Neuronal stem cell (in vitro differentiated cells): ENCODE results near the gene SVIL.

ENCODE experiments used
- DNase-seq: peaks from one replicate; pipeline ENCODE4 v3.0.0-alpha.2; 2013; ENCODE audit warnings: low spot score
- H2AFZ ChIP-seq: one replicate; pipeline ENCODE4 v1.6.1; 2013; ENCODE audit warnings: mild to moderate bottlenecking, low read length, inconsistent platforms
- H2AK5ac ChIP-seq: 2 replicates; pipeline ENCODE4 v1.6.1; 2013; ENCODE audit warnings: low read depth, mild to moderate bottlenecking, inconsistent platforms, low read length, moderate library complexity, mixed read lengths
- H2BK120ac ChIP-seq: 2 replicates; pipeline ENCODE4 v1.6.1; 2013; ENCODE audit warnings: low read depth, mild to moderate bottlenecking, inconsistent platforms, low read length, moderate library complexity, mixed read lengths
- H2BK12ac ChIP-seq: one replicate; pipeline ENCODE4 v1.6.1; 2013; ENCODE audit warnings: low read length, inconsistent platforms
- H2BK15ac ChIP-seq: 2 replicates; pipeline ENCODE4 v1.6.1; 2013; ENCODE audit warnings: mild to moderate bottlenecking, low read length, inconsistent platforms, mixed read lengths
- H2BK5ac ChIP-seq: one replicate; pipeline ENCODE4 v1.6.1; 2013; ENCODE audit warnings: inconsistent platforms, mild to moderate bottlenecking, low read length, moderate library complexity
- H3K14ac ChIP-seq: one replicate; pipeline ENCODE4 v1.6.1; 2013; ENCODE audit warnings: low read length, inconsistent platforms
- H3K18ac ChIP-seq: 2 replicates; pipeline ENCODE4 v1.6.1; 2013; ENCODE audit warnings: low read length, inconsistent platforms
- H3K23ac ChIP-seq: 2 replicates; pipeline ENCODE4 v1.6.1; 2013; ENCODE audit warnings: low read depth, mild to moderate bottlenecking, mixed read lengths, low read length, inconsistent platforms; ENCODE audit not compliant: poor library complexity
- H3K27ac ChIP-seq: replicated peaks from 3 replicates; pipeline ENCODE4 v1.5.1; 2013; ENCODE audit warnings: low read length, inconsistent platforms
- H3K27me3 ChIP-seq, 3 experiments: 2 replicates each; pipeline ENCODE4 v1.6.1; 2013; ENCODE audit warnings: low read length in 3 of 3, mild to moderate bottlenecking in 2 of 3, inconsistent platforms in 1 of 3, low read depth in 1 of 3, mixed read lengths in 1 of 3, moderate library complexity in 1 of 3; ENCODE audit not compliant: control insufficient read depth in 3 of 3, insufficient read depth in 3 of 3
- H3K36me3 ChIP-seq, 2 donors: replicated peaks in 1 of 2; 2 replicates each; pipeline ENCODE4 v1.6.1; 2013; ENCODE audit warnings: low read length in 2 of 2; ENCODE audit not compliant: control insufficient read depth in 2 of 2, insufficient read depth in 2 of 2
- H3K4ac ChIP-seq: 2 replicates; pipeline ENCODE4 v1.6.1; 2013; ENCODE audit warnings: inconsistent platforms, mild to moderate bottlenecking, low read length, moderate library complexity
- H3K4me1 ChIP-seq, 2 donors: 1 replicate in 1 of 2; 2 replicates in 1 of 2; pipeline ENCODE4 v1.6.1; 2013; ENCODE audit warnings: low read length in 2 of 2, low read depth in 1 of 2; ENCODE audit not compliant: control insufficient read depth in 2 of 2, insufficient read depth in 1 of 2
- H3K4me2 ChIP-seq: one replicate; pipeline ENCODE4 v1.6.1; 2013; ENCODE audit warnings: mild to moderate bottlenecking, low read length, inconsistent platforms; ENCODE audit not compliant: insufficient read depth, poor library complexity, severe bottlenecking
- H3K4me3 ChIP-seq, 2 donors: 2 replicates each; pipeline ENCODE4 v1.5.1; 2013; ENCODE audit warnings: low read length in 2 of 2, mild to moderate bottlenecking in 2 of 2, inconsistent platforms in 1 of 2, moderate library complexity in 1 of 2
- H3K79me1 ChIP-seq: one replicate; pipeline ENCODE4 v1.6.1; 2013; ENCODE audit warnings: low read depth, mild to moderate bottlenecking, inconsistent platforms, low read length, moderate library complexity
- H3K9ac ChIP-seq: one replicate; pipeline ENCODE4 v1.6.1; 2013; ENCODE audit warnings: mild to moderate bottlenecking, low read depth, low read length, inconsistent platforms; ENCODE audit not compliant: poor library complexity
- H3K9me3 ChIP-seq, 2 donors: replicated peaks in 1 of 2; 2 replicates each; pipeline versions ENCODE3 to v1.6.1; 2013; ENCODE audit warnings: low read length in 2 of 2, mild to moderate bottlenecking in 2 of 2, inconsistent platforms in 1 of 2, low read depth in 1 of 2, mixed read lengths in 1 of 2, moderate library complexity in 1 of 2; ENCODE audit not compliant: control insufficient read depth in 2 of 2, insufficient read depth in 1 of 2
- H4K8ac ChIP-seq: one replicate; pipeline ENCODE4 v1.6.1; 2013; ENCODE audit warnings: low read depth, mild to moderate bottlenecking, inconsistent platforms, low read length, moderate library complexity
- H4K91ac ChIP-seq: one replicate; pipeline ENCODE4 v1.6.1; 2013; ENCODE audit warnings: low read length, low read depth, mild to moderate bottlenecking, inconsistent platforms; ENCODE audit not compliant: poor library complexity
- WGBS, 2 donors: extraction: QIAGEN DNeasy Blood & Tissue Kit; methylation state at CpG; one replicate each; pipeline ENCODE4 v1.1.7; 2013; ENCODE audit warnings: missing lambda C conversion rate in 2 of 2, mixed read lengths in 1 of 2; ENCODE audit not compliant: insufficient read length in 2 of 2, insufficient replicate concordance in 1 of 2; ENCODE audit errors: extremely low coverage in 2 of 2; 5-methylcytosine and 5-hydroxymethylcytosine counted together

SVIL gene

DNA sequence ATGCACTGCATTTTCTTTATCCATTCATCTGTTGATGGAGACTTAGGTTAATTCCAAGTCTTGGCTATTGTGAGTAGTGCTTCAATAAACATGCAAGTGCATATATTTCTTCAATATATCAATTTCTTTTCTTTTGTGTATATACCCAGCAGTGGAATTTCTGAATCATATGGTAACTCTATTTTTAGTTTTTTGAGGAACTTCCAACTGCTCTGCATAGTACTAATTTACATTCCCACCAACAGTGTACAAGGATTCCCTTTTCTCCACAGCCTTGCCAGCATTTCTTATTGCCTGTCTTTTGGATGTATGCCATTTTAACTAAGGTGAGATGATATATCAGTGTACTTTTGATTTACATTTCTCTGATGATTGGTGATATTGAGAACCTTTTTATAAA, 200.7 kb downstream of the SVIL start:
- Histone ChIP-seq H4K8ac (no peak overlapping the region), H3K4me1 (no peaks in the 10 kb centered on the region), H3K4ac (no peak overlapping the region), H3K4me3 (no peak overlapping the region), H2BK120ac (no peak overlapping the region), H3K79me1 (no peaks in the 10 kb centered on the region), H3K9ac (no peak overlapping the region), H3K27ac (no peak overlapping the region), H2BK15ac (no peak overlapping the region), H3K27me3 (peaks cover 0 to 4% (median 0%) of the 10 kb centered on the region in 3 experiments), H3K14ac (no peak overlapping the region), H2BK5ac (no peak overlapping the region), H3K36me3 (no peaks in the 10 kb centered on the region), H3K9me3 (peaks cover 2 to 4% of the 10 kb centered on the region in 2 donors), H4K91ac (no peak overlapping the region), H3K23ac (no peak overlapping the region), H3K18ac (no peak overlapping the region), H3K4me2 (no peak overlapping the region), H2AK5ac (no peak overlapping the region), H2AFZ (no peak overlapping the region), H2BK12ac (no peak overlapping the region)
- DNase-seq = no peak

DNA sequence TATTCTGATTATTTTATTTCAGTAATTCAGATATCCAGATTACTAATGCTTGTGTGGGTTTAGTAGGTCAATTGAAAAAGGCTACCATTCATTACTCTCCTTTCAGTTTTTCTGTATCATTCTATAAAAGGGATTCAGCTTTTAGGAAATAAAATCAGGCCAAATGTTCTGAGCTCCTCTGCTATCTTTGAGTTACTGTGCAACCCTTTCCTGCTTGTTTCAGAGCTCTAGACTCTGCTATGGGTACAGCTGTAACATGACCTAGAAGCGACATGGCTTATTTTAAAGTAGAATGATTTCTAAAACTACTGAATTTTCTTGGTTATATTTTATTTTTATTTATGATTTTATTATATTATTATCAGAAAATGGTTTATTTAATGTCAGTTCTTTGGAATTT, 203.1 kb downstream of the SVIL start:
- H3K27ac ChIP-seq = no peak overlapping the region
- no peak overlapping the region for H3K4me3 ChIP-seq
- no peak overlapping the region for H2BK12ac ChIP-seq
- no peaks in the 10 kb centered on the region for H3K36me3 ChIP-seq
- no peak overlapping the region for H3K4ac ChIP-seq
- no peak overlapping the region for H3K23ac ChIP-seq
- H3K79me1 ChIP-seq = no peaks in the 10 kb centered on the region
- no peak overlapping the region for H2AFZ ChIP-seq
- no peak overlapping the region for H3K18ac ChIP-seq
- no peak overlapping the region for H2BK5ac ChIP-seq
- no peak overlapping the region for H2AK5ac ChIP-seq
- H3K27me3 ChIP-seq = peaks cover 0 to 4% (median 0%) of the 10 kb centered on the region in 3 experiments
- no peak overlapping the region for H2BK15ac ChIP-seq
- H4K8ac ChIP-seq = no peak overlapping the region
- H3K4me2 ChIP-seq = no peak overlapping the region
- DNase-seq = no peak
- H3K9me3 ChIP-seq = no peaks in the 10 kb centered on the region
- no peak overlapping the region for H2BK120ac ChIP-seq
- H3K4me1 ChIP-seq = no peaks in the 10 kb centered on the region
- no peak overlapping the region for H3K9ac ChIP-seq
- H3K14ac ChIP-seq = no peak overlapping the region
- no CpG with 5 or more reads among the region's 1 CpG for WGBS, 2 donors
- H4K91ac ChIP-seq = no peak overlapping the region

DNA sequence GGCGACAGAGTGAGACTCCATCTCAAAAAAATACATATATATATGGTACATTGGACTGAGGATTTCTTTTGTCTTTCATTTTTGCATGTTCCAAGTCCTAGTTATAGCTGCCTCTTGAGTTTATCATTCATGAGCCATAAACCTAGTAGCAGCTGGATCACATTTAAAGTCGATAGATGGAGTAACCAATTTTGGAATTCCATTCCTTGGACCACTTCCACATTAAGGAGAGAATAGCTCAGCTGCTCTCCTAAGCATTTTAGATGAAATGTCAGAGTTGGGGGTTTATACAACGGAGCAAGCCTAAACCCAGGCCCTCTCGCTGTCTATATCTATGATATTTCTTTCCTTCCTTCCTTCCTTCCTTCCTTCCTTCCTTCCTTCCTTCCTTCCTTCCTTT, 204.7 kb downstream of the SVIL start:
- Histone ChIP-seq H3K9ac (no peak overlapping the region), H3K4me2 (no peak overlapping the region), H2BK15ac (no peak overlapping the region), H3K36me3 (no peaks in the 10 kb centered on the region), H3K4me1 (no peaks in the 10 kb centered on the region), H3K4ac (no peak overlapping the region), H4K8ac (no peak overlapping the region), H2BK120ac (no peak overlapping the region), H3K23ac (no peak overlapping the region), H4K91ac (no peak overlapping the region), H3K4me3 (no peak overlapping the region), H2BK12ac (no peak overlapping the region), H3K14ac (no peak overlapping the region), H3K18ac (no peak overlapping the region), H3K27ac (no peak overlapping the region), H3K27me3 (no peaks in the 10 kb centered on the region), H2BK5ac (no peak overlapping the region), H3K9me3 (no peaks in the 10 kb centered on the region), H2AK5ac (no peak overlapping the region), H3K79me1 (no peaks in the 10 kb centered on the region), H2AFZ (no peak overlapping the region)
- DNase-seq = no peak
- no CpG with 5 or more reads among the region's 4 CpGs for WGBS, 2 donors

DNA sequence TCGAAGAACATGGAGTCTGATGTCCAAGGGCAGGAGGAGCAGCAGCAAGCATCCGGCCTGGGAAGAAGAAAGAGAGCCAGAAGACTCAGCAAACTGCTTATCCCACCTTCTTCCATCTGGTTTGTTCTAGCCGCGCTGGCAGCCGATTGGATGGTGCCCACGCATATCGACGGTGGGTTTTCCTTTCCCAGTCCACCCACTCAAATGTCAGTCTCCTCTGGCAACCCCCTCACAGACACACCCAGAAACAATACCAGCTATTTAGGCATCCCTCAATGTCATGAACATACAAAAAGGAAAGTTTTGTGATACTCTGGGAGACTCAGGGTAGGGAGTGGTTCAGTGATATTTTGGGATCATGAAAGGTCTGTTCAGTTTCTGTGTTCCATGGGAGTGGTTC, 206.3 kb downstream of the SVIL start:
- no peak overlapping the region for H4K8ac ChIP-seq
- no peak overlapping the region for H3K27ac ChIP-seq
- no peak overlapping the region for H2BK15ac ChIP-seq
- no peak overlapping the region for H2AFZ ChIP-seq
- no peak overlapping the region for H3K9ac ChIP-seq
- no peak overlapping the region for H3K4ac ChIP-seq
- no peak overlapping the region for H4K91ac ChIP-seq
- H2BK120ac ChIP-seq = no peak overlapping the region
- H3K79me1 ChIP-seq = no peaks in the 10 kb centered on the region
- no peak overlapping the region for H2AK5ac ChIP-seq
- H2BK5ac ChIP-seq = peak overlapping the region; percentile 24
- H3K4me1 ChIP-seq = no peaks in the 10 kb centered on the region
- WGBS, 2 donors = no CpG with 5 or more reads among the region's 8 CpGs
- no peak overlapping the region for H3K18ac ChIP-seq
- no peak overlapping the region for H3K23ac ChIP-seq
- H3K14ac ChIP-seq = peak overlapping the region; percentile 82
- H3K9me3 ChIP-seq = no peaks in the 10 kb centered on the region
- no peaks in the 10 kb centered on the region for H3K27me3 ChIP-seq
- no peaks in the 10 kb centered on the region for H3K36me3 ChIP-seq
- no peak overlapping the region for H2BK12ac ChIP-seq
- H3K4me2 ChIP-seq = no peak overlapping the region
- no peak overlapping the region for H3K4me3 ChIP-seq
- no peak for DNase-seq
